SK-N-MC (cell line): Measurements from ENCODE around the gene RTCA.
"Not testable (repeated sequence)": the region's sequence is repeated elsewhere in the genome, so short reads cannot be mapped to it uniquely, and the experiment has no call there.

Source experiments
- DNase-seq: peaks from one replicate; pipeline ENCODE4 v3.0.0-alpha.2; 2011; ENCODE audit warnings: low read depth, low spot score
- H3K27ac ChIP-seq: fragments of 200-600 bp; sonication (generic); 2 replicates; pipeline ENCODE4 v1.5.1; 2016; ENCODE audit warnings: mixed run types
- H3K36me3 ChIP-seq: fragments of 200-600 bp; sonication (generic); 2 replicates; pipeline ENCODE4 v1.6.1; 2017; ENCODE audit warnings: antibody characterized with exemption, low read length, mixed read lengths; ENCODE audit not compliant: insufficient read depth
- H3K4me3 ChIP-seq: fragments of 200-600 bp; sonication (generic); 2 replicates; pipeline ENCODE4 v1.5.1; 2016
- H3K9ac ChIP-seq: fragments of 200-600 bp; sonication (generic); 2 replicates; pipeline ENCODE4 v1.8.0; 2017; ENCODE audit warnings: mixed run types, mixed read lengths; ENCODE audit not compliant: insufficient read length
- H3K9me3 ChIP-seq: fragments of 200-600 bp; sonication (generic); 2 replicates; pipeline ENCODE4 v1.6.1; 2017; ENCODE audit warnings: low read depth, mild to moderate bottlenecking, antibody characterized with exemption, low read length, moderate library complexity, mixed read lengths
- EZH2 ChIP-seq: fragments of 200-600 bp; sonication (generic); IDR thresholded peaks from one replicate; pipeline ENCODE4 v1.6.1; 2017; ENCODE audit warnings: antibody characterized with exemption
- FOXP2 ChIP-seq: optimal IDR thresholded peaks from 2 replicates; pipeline ENCODE3; 2011; ENCODE audit warnings: mild to moderate bottlenecking, moderate library complexity; ENCODE audit not compliant: insufficient read depth; ENCODE audit errors: extremely low read length, control extremely low read depth
- POLR2AphosphoS5 ChIP-seq: IDR thresholded peaks from 2 replicates; pipeline ENCODE4 v1.6.1; 2012; ENCODE audit warnings: mild to moderate bottlenecking, low read depth, low read length, borderline replicate concordance

The RTCA gene

GRCh38 chr1:100335436-100335835, 69.4 kb downstream of the RTCA start:
- Histone ChIP-seq H3K9ac (no peak overlapping the region), H3K9me3 (no peaks in the 10 kb centered on the region), H3K27ac (no peak overlapping the region), H3K4me3 (no peak overlapping the region), H3K36me3 (no peaks in the 10 kb centered on the region)
- TF ChIP-seq FOXP2 (no peak), POLR2AphosphoS5 (no peak), EZH2 (no peak)
- DNase-seq: no peak

GRCh38 chr1:100337878-100338277, 71.9 kb downstream of the RTCA start:
- not testable (repeated sequence) for H3K9me3 ChIP-seq, H3K9ac ChIP-seq, DNase-seq, H3K36me3 ChIP-seq, H3K27ac ChIP-seq, H3K4me3 ChIP-seq

GRCh38 chr1:100339735-100340134, 73.7 kb downstream of the RTCA start:
- not testable (repeated sequence) for H3K27ac ChIP-seq, H3K36me3 ChIP-seq, DNase-seq, H3K4me3 ChIP-seq, H3K9ac ChIP-seq, H3K9me3 ChIP-seq

GRCh38 chr1:100340494-100340893, 74.5 kb downstream of the RTCA start:
- Histone ChIP-seq H3K9ac (no peak overlapping the region), H3K4me3 (no peak overlapping the region), H3K36me3 (no peaks in the 10 kb centered on the region), H3K9me3 (no peaks in the 10 kb centered on the region), H3K27ac (no peak overlapping the region)
- TF ChIP-seq EZH2: no peak
- DNase-seq: no peak

- H3K4me3 ChIP-seq: no peak overlapping the region
- DNase-seq: no peak
- H3K36me3 ChIP-seq: no peaks in the 10 kb centered on the region
- H3K27ac ChIP-seq: no peak overlapping the region
- H3K9me3 ChIP-seq: no peaks in the 10 kb centered on the region
- TF ChIP-seq FOXP2 (no peak), POLR2AphosphoS5 (no peak), EZH2 (no peak)
- H3K9ac ChIP-seq: no peak overlapping the region
Measured at GRCh38 chr1:100342348-100342747, 76.3 kb downstream of the RTCA start.
